GM12875 (cell line): Measurements from ENCODE around the gene RPL36A.

ENCODE experiments used
- H3K4me3 ChIP-seq: one replicate; pipeline ENCODE4 v1.5.1; 2011; ENCODE audit warnings: low read depth, low read length, control low read depth
- CTCF ChIP-seq: IDR thresholded peaks from 2 replicates; pipeline ENCODE4 v1.5.1; 2011; ENCODE audit warnings: low read depth, mild to moderate bottlenecking, control low read depth, inconsistent platforms, low read length, moderate library complexity, borderline replicate concordance; ENCODE audit not compliant: insufficient read depth

Gene RPL36A

DNA sequence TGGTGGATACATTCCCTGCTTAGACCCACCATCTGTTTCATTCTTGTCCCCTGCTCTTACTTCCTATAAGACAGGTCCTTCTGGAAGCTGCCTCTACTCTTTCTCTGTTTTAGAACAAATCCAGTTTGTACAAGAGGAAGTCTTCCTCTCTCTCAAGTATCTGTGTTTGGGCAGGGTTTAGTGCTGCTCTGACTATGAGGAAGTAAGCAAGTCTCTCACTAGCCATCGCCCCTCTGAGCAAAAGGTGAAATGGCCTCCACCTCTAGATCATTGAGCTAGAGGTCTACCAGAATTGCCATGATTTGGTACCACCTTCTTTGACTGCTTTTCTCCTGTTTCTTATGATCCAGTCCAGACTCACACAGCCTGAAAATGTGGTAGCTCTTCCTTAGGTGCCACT lies 13.3 kb upstream of the RPL36A start:
- no peak overlapping the region for H3K4me3 ChIP-seq
- TF ChIP-seq CTCF: no peak

DNA sequence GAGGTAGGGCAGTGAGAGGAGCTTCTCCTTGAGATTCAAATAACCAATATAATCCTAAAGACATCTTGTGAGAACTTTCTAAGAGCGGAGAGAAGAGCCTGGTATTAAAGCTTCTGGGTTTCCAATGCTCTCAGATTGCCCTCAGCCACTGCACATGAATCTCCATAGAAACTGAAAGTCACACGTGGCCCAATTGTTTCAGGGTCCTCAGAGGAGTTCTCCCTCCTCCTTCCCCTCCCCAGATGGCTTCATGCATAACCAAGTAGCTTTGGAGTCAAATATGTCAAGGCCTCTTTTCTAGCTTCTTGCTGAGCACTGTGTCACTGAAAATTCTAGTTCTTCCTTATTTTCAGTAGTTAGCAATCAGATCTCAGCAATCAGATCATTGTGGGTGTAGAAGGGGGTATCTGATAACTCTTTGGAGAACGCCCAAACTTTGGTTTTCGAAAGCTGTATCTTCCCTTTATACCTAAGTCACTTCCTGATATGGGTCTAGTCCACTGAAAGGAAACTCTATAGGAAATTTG lies 7.1 kb upstream of the RPL36A start:
- no peak for TF ChIP-seq CTCF
- peak overlapping the region; percentile 66 for H3K4me3 ChIP-seq

DNA sequence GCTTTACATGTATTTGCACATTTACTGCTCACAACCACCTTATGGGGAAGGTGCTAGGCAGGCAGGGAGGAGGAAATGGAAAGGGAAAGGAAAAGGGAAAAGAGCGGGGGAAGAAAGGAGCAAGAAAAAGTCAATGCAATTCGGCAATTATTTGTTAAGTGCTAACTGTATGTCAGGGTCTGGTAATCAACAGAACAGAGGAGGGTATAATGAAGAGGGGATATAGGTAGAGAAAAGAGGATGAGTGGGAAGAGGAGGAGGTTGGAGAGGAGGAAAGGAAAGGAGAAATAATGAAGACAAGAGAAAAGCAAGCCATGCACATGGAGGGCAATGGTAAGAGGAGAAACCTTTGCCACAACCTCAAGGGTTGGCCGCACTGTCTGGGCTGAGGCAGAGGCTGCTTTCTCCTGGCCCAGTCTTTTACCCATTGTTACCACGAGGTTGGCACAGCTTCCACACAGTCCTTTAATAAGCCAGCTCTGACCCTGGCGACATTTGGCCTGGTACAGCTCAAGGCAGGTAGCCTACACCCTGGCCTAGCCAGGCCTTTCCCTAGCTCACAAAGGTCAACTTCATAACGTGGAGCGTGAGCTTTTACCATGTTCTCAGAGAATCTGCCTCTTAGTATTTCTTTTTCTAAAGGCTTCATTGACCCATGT lies 5.7 kb upstream of the RPL36A start:
- no peak for TF ChIP-seq CTCF
- peak overlapping the region; percentile 66 for H3K4me3 ChIP-seq

DNA sequence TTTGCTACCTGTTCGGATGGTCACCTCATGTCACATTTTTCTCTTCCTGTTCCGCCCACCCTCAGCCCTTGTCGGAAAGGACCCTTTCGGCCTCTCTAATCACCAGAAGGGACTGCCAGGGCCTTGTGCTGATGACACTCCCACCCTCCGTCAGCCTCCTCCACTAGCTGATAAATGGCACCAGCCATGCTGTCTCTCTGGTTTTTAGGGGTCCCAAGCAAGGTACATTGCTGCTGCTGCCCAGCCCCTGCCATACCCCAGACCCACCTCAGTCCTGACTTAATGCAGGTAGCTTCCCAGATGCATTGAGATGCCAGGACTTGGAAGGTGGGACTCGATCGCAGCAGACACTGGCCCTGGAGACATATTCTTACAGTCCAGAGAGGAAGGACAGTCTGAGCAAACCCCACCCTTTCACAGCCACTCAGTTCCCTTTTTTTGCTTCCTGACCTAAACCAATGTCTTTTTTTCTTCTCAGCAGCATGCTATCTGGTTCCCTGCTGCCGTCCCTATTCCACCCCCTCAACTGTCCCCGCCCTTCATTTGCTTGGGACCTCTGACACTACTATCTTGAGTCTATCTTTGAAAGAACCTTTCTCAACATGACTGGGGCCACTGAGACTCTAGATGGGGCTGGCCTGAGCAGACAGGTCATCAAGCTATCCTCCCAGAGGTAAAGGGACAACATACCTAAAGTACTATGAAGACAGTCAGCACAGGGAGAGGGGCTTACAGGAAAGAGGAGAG lies 4.8 kb upstream of the RPL36A start, which contains the start of gene BTK:
Gene BTK (minus strand): TSS at position 397 of the 747 bp plus-strand sequence. CDS start 10,907 bp downstream, outside the sequence.
- TF ChIP-seq CTCF: no peak

GRCh38 chrX:101386542-101386885 lies 4.3 kb upstream of the RPL36A start:
- peak overlapping the region; percentile 66 for H3K4me3 ChIP-seq
- no peak for TF ChIP-seq CTCF

More for the DNA sequence above, 4.8 kb upstream of the RPL36A start, which contains the start of gene BTK:
- peak within 1 kb of the TSS; percentile 66 for H3K4me3 ChIP-seq

DNA sequence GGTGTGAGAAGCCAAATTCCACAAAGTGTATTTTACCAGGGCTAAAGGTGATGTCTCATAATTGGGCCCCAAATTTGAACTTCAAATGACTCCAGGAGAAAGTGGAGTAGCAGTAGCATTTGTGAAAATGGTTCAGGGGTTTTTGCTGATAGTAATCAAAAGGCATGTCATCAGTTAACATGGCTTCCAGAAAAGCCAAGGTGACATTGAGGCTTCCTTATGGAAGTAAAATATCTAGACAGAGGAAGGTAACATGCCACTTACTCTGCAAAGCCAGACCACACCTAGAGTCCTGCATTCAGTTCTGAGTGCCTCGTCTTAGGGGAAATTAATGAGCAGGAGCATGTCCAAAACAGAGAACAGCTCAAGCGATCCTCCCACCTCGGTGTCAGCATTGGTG lies 2.2 kb upstream of the RPL36A start:
- TF ChIP-seq CTCF: no peak
- no peak overlapping the region for H3K4me3 ChIP-seq
